ENCODE results near the gene RALBP1. TPM values are rescaled to one million over a fixed set of nuclear protein-coding genes. Genes with fewer than 3 reads are reported as not detected.

RALBP1 gene
- polyA plus RNA-seq, 1 donor from 2014 or later = 49.8 TPM

DNA sequence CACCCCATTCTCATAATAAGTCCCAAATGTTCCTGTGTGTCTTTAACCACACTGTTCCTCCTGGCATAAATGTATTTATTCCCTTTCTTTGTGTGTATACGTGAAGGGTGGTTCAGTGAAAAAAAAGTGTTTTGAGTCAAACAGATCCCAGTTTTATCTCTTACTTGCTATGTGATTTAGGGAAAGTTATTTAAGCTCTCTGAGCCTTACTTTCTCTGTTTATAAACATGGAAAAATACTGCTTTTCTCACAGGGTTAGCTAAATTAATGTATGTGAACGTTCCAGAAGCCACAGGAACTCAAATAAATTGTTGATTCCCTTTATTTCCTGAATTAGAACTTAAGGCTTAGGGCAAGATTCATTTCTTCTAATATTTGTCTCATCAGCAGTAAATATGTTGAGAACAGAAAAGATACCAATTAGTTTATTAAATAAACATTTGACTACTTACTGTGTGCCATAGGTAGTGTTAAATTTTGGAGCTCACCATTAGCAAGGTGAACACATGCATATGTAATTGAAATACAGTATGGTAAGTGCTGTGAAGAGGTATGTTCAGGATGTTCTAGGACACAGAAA, 33.2 kb downstream of the RALBP1 start:
- Mint-ChIP-seq H3K4me1 (peaks cover 10 to 31% (median 26%) of the 10 kb centered on the region in 3 donors), H3K36me3 (peaks cover 6% of the 10 kb centered on the region), H3K4me3 (no peak overlapping the region), H3K27ac (peak overlapping the region in 1 of 3 donors; percentile 65), H3K9me3 (no peaks in the 10 kb centered on the region), H3K27me3 (no peaks in the 10 kb centered on the region)

DNA sequence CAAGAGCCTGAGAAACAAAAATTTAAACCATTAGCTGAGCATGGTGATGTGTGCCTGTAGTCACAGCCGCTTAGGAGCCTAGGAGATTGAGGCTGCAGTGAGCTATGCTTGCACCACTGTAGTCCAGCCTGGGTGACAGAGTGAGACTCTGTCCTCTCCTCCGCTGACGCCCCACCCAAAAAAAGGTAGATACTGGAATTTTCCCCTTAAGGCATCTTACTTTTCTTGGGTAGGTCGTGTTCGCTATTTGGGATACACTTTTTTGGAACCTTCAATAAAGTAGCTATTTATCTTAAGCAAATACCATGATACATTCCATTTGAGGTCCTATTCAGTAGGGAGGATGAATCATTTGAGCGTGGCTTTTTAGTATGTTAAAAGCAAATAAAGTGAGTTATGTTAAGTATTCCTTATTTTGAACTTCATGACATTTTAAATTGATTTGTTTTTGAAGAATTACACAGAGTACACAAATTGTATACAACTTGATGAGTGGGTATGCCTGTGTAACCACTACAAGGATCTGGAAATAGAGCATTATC, 38.7 kb downstream of the RALBP1 start:
- no peaks in the 10 kb centered on the region for H3K9me3 Mint-ChIP-seq
- H3K36me3 Mint-ChIP-seq = no peaks in the 10 kb centered on the region
- no peak overlapping the region for H3K27ac Mint-ChIP-seq
- H3K27me3 Mint-ChIP-seq = no peaks in the 10 kb centered on the region
- peaks cover 2 to 4% (median 4%) of the 10 kb centered on the region in 3 donors for H3K4me1 Mint-ChIP-seq
- no peak overlapping the region for H3K4me3 Mint-ChIP-seq

DNA sequence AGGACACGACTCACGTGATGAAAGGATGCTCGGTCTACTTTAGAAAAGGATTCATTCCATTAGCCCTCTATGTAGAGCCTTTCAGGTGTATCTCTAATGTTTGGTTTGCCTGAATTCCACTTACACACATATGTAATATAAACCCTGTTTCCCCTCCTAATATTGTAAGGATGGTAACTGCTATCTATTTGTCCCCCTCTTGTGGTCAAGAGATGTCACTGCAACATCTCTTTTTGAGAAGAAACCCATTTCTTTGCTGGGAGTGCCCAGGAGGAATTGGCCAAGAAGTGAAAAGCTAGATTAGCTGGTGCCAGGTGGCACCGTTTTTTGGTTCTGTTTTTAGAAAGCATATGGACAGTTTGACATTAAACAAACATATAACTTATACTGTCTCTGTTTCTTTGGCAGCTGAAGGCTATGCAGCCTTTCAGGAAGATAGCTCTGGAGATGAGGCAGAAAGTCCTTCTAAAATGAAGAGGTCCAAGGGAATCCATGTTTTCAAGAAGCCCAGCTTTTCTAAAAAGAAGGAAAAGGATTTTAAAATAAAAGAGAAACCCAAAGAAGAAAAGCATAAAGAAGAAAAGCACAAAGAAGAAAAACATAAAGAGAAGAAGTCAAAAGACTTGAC, 41.2 kb downstream of the RALBP1 start:
- H3K27ac Mint-ChIP-seq = no peak overlapping the region

DNA sequence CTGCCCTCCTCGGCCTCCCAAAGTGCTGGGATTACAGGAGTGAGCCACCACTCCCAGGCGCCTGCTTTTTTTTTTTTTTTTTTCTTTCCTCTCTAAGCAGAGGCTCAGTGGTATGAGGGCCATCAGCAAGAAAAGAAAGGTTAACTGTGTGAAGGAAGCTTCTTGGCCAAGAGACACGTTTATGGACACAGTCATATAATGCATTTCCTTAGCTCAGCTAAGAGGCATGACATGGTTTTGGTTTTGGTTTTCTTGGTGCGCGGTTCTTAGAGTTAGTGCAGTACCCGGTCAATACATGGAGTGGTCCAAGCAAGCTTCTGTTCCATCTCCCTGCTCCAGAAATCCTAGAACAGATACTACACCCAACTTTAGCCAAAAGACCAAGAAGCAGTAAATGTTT, 42.6 kb downstream of the RALBP1 start:
- no peak overlapping the region for H3K4me3 Mint-ChIP-seq
- no peaks in the 10 kb centered on the region for H3K9me3 Mint-ChIP-seq
- no peaks in the 10 kb centered on the region for H3K36me3 Mint-ChIP-seq
- H3K27ac Mint-ChIP-seq = no peak overlapping the region
- H3K4me1 Mint-ChIP-seq = peaks cover 0 to 3% (median 0%) of the 10 kb centered on the region in 3 donors
- no peaks in the 10 kb centered on the region for H3K27me3 Mint-ChIP-seq

More for the DNA sequence above, 41.2 kb downstream of the RALBP1 start:
- peaks cover 0 to 3% (median 0%) of the 10 kb centered on the region in 3 donors for H3K4me1 Mint-ChIP-seq
- H3K27me3 Mint-ChIP-seq = no peaks in the 10 kb centered on the region
- no peak overlapping the region for H3K4me3 Mint-ChIP-seq
- H3K36me3 Mint-ChIP-seq = no peaks in the 10 kb centered on the region
- H3K9me3 Mint-ChIP-seq = no peaks in the 10 kb centered on the region

DNA sequence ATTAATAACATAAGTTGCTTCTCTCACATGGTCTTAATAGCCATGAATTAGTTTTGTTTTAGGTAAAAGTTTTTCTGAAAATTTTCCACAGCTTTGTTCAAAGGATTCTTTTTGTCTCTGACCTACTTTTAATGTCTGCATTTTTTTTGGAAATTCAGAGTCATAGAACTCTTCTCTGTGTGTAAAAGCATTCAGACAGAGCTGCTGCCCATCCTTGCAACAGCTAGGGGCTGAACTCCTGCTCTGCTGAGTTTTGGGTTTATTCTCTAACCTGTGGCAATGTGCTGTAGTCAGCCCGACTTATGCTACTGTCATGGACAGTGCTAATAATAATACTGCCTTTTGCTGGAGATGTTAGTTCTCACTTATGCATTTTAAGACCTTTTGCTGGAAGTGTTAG, 44.1 kb downstream of the RALBP1 start:
- Mint-ChIP-seq H3K36me3 (no peaks in the 10 kb centered on the region), H3K27ac (no peak overlapping the region), H3K4me3 (no peak overlapping the region), H3K27me3 (no peaks in the 10 kb centered on the region), H3K9me3 (no peaks in the 10 kb centered on the region), H3K4me1 (peaks cover 0 to 3% (median 0%) of the 10 kb centered on the region in 3 donors)

DNA sequence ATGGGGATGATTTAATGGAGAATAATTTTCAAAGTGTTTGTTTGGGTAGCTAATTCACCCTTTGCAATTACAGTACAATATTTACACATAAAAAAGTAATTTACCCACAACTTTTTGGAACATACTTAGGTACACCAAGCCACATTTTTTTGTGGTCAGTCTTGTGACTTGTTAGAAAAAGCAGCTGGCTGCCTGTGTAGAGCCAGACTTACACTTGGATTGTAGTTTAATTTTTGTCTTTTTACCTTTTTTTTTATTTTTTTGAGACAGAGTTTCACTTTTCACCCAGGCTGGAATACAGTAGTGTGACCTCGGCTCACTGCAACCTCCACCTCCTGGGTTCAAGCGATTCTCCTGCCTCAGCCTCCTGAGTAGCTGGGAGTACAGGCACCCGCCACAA, 45.4 kb downstream of the RALBP1 start:
- H3K4me3 Mint-ChIP-seq = no peak overlapping the region
- H3K4me1 Mint-ChIP-seq = peaks cover 0 to 3% (median 0%) of the 10 kb centered on the region in 3 donors
- peaks cover 5% of the 10 kb centered on the region for H3K36me3 Mint-ChIP-seq
- no peak overlapping the region for H3K27ac Mint-ChIP-seq
- H3K9me3 Mint-ChIP-seq = no peaks in the 10 kb centered on the region
- H3K27me3 Mint-ChIP-seq = no peaks in the 10 kb centered on the region

DNA sequence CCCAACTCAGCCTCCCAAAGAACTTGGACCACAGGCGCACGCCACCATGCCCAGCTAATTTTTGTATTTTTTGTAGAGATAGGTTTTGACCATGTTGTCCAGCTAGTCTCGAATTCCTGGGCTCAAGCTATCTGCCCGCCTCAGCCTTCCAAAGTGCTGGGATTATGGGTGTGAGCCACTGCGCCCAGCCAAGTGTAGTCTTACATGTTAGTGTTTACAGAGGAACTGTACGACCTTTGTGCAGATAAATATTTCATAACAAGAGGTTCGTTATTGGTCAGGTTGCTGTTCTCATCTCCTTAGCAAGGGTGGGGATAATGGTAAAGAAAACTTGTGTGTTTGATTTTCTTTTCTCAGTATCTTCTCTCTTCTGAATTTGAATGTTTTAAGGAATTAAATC, 46.5 kb downstream of the RALBP1 start:
- H3K27ac Mint-ChIP-seq = peak overlapping the region in 1 of 3 donors; percentile 46
- H3K4me1 Mint-ChIP-seq = no peaks in the 10 kb centered on the region
- no peaks in the 10 kb centered on the region for H3K9me3 Mint-ChIP-seq
- no peaks in the 10 kb centered on the region for H3K27me3 Mint-ChIP-seq
- H3K36me3 Mint-ChIP-seq = peaks cover 5% of the 10 kb centered on the region
- no peak overlapping the region for H3K4me3 Mint-ChIP-seq

DNA sequence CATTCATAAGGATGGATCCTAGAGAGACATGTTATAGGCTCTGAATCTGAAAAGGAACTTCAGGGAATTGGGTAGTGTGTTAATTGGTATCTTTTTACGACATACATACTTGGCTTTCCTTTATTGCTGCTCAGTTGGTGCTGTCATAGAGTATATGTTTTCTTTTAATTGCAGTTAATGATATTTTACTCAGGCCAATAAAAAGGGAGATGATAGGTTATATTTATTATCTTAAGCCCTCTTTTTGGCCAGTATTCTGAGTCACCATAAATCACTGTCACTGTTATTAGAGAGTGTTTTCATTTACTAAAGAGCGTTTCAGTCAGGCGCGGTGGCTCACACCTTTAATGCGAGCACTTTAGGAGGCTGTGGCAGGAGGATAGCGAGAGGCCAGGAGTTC, 47.6 kb downstream of the RALBP1 start:
- H3K27ac Mint-ChIP-seq = no peak overlapping the region
- H3K27me3 Mint-ChIP-seq = no peaks in the 10 kb centered on the region
- H3K36me3 Mint-ChIP-seq = peaks cover 12% of the 10 kb centered on the region
- peaks cover 0 to 3% (median 0%) of the 10 kb centered on the region in 3 donors for H3K9me3 Mint-ChIP-seq
- H3K4me3 Mint-ChIP-seq = peak overlapping the region in 1 of 4 donors; percentile 33
- no peaks in the 10 kb centered on the region for H3K4me1 Mint-ChIP-seq

DNA sequence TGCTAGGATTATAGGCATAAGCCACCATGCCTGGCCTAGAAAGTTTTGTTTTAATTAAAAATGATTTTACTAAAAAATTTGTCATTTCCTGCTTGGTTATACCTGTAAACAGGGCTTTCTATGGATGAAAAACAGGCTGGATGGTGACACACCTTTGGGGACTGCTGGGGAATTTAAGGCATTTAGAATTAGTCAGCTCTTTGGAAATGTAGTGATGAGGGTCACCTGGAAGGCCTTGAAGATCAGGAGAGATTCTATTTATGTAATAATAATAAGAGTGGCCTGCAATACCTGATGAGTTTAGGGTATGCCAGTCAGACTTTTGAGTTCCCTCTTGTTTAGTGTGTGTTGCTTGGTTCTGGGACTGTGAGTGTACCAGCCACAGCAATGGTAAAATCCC, 51.1 kb downstream of the RALBP1 start:
- H3K36me3 Mint-ChIP-seq = peaks cover 16% of the 10 kb centered on the region
- no peaks in the 10 kb centered on the region for H3K27me3 Mint-ChIP-seq
- no peak overlapping the region for H3K27ac Mint-ChIP-seq
- no peaks in the 10 kb centered on the region for H3K4me1 Mint-ChIP-seq
- no peak overlapping the region for H3K4me3 Mint-ChIP-seq
- H3K9me3 Mint-ChIP-seq = peaks cover 0 to 3% (median 0%) of the 10 kb centered on the region in 3 donors

DNA sequence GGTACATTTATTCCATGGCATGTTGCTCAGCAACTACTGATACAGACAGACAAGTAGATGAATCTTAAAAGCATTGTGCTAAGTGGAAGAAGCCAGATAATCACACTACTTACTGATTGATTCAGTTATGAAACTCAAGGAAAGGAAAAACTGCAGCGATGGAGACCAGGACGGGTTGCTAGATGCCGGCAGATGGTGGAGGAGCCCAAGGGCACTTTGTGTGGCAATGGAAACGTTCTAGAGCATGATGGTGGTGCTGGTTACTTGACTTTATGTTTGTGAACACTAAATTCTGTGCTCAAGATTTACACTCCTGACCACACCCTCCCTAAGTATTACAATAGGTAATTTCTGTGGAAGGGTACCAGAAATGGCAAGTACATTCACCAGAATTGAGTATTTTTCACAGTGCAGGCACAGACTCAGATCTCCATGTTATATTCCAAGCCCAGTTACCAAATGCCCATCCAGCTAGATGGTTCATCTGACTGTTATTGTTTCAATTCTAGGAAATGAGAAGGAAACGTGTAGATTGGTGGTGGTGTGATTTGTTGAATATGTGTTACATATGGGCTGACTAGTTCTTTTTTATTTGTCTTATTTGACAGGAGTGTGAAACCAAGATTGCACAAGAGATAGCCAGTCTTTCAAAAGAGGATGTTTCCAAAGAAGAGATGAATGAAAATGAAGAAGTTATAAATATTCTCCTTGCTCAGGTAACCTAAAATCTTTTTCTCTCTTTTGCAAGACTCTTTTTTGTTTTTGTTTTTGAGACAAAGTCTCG, 55.1 kb downstream of the RALBP1 start:
- Mint-ChIP-seq H3K9me3 (peaks cover 0 to 3% (median 0%) of the 10 kb centered on the region in 3 donors), H3K27me3 (no peaks in the 10 kb centered on the region), H3K4me3 (no peak overlapping the region), H3K36me3 (peaks cover 14% of the 10 kb centered on the region), H3K27ac (no peak overlapping the region), H3K4me1 (no peaks in the 10 kb centered on the region)

DNA sequence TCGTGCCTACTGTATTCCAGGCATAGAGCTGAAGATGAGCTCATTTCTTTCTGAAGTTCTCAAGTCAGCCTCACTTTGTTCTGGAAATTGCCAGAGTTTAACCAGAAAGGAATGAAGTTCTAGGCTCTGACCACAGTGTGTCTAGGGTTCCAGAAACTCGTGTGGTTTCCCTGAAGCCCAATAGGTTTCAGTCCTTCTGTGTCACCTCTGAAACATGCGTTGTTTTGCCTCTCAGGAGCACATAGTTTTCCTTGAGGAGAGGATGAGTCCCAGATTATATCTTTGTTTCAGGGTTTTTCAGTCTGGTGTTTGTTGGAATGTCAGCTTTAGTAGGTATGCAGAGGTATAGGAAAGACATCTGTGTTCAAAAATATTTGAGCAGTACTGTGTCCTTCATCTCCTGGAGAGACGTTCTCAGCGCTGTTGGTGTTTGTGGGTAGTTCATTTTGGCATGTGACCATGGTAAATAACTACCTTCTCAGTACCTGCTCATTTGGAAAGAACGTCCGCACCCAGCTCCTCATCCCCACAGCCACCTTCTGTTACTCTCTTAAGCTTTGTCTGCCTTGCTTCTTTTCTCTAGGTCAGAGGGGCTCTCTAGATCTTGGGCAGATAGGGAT, 56.6 kb downstream of the RALBP1 start:
- Mint-ChIP-seq H3K9me3 (peaks cover 0 to 3% (median 0%) of the 10 kb centered on the region in 3 donors), H3K27me3 (no peaks in the 10 kb centered on the region), H3K27ac (no peak overlapping the region), H3K4me3 (no peak overlapping the region), H3K4me1 (no peaks in the 10 kb centered on the region), H3K36me3 (peaks cover 17% of the 10 kb centered on the region)

DNA sequence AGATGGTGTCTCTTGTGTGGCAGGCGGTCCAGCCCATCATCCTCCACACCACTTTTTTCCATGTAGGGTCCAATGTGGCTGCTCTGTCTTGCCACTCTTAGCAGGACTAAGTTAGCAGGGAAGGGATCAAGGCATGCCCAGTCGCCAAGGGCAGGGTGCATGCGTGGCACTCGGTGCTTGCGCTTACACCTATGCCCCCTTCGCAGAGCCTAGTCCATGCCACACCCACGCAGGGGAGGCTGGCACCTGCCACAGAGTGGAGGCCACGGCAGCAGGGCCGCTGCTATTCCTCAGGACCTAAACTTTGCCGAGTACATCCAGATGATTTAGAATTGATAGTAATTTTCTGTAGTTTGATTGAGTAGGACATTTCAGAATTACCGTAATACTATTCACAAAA, 59.5 kb downstream of the RALBP1 start:
- no peaks in the 10 kb centered on the region for H3K4me1 Mint-ChIP-seq
- H3K27me3 Mint-ChIP-seq = no peaks in the 10 kb centered on the region
- no peaks in the 10 kb centered on the region for H3K9me3 Mint-ChIP-seq
- H3K36me3 Mint-ChIP-seq = peaks cover 6% of the 10 kb centered on the region
- H3K27ac Mint-ChIP-seq = no peak overlapping the region
- no peak overlapping the region for H3K4me3 Mint-ChIP-seq

DNA sequence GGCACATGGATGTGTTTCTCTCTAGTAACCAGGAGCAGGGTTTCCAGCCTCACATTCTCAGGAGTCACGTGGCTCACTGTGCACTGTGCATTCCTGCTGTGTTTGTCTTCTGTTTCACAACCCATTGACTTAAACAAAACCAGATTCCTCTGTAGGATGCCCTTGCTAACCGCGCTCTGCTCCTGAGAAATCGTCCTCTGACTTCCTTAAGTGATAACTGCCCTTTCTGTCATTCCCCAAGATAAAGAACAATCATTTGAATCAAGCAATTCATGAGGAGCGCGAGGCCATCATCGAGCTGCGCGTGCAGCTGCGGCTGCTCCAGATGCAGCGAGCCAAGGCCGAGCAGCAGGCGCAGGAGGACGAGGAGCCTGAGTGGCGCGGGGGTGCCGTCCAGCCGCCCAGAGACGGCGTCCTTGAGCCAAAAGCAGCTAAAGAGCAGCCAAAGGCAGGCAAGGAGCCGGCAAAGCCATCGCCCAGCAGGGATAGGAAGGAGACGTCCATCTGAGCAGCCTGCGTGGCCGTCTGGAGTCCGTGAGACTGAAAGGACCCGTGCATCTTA, 60.2 kb downstream of the RALBP1 start:
- H3K36me3 Mint-ChIP-seq = peaks cover 6% of the 10 kb centered on the region
- no peaks in the 10 kb centered on the region for H3K27me3 Mint-ChIP-seq

DNA sequence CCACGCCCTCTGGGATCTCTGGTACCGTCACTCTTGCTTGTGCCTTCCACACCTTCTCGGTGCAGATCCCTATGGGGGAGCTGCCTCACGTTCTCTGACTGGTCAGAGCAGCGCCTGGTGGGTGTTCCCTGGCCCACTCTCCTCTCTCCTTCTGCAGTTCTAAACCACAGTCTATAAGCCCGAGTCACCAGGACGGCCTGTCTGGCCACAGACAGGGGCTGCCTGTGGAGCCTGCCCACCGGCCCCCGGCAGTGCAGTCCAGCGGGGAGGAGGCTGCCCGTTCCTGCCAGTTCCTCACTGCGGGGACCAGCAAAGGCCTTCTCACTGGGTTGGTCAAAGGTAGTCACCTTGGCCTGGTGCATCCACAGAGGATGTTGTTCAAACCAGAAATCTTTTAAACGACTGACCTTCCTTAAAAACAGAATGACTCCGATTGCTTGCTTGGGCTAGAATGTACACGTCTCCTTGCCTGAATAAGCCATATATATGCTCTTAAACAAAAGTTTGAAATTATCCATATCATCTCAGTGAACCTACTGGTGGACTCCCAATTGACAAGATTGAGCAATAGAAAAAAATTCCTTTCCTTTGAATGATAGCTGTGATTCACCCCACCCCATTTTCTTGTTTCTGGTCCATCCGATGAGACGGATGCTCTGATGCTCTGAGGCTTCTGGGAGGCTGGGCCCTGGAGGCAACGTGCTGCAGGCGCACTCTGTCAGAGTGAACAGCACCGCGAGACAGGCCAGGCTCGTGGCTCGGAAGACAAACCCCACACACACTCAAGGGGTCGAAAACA, 61.2 kb downstream of the RALBP1 start:
- no peaks in the 10 kb centered on the region for H3K4me1 Mint-ChIP-seq
- H3K27me3 Mint-ChIP-seq = no peaks in the 10 kb centered on the region
- peaks cover 6% of the 10 kb centered on the region for H3K36me3 Mint-ChIP-seq
- H3K4me3 Mint-ChIP-seq = no peak overlapping the region
- H3K27ac Mint-ChIP-seq = peak overlapping the region in 1 of 3 donors; percentile 13
- H3K9me3 Mint-ChIP-seq = no peaks in the 10 kb centered on the region

More for the DNA sequence above, 60.2 kb downstream of the RALBP1 start:
- no peak overlapping the region for H3K4me3 Mint-ChIP-seq
- no peaks in the 10 kb centered on the region for H3K9me3 Mint-ChIP-seq
- H3K4me1 Mint-ChIP-seq = no peaks in the 10 kb centered on the region
- H3K27ac Mint-ChIP-seq = no peak overlapping the region
